Brain microvascular endothelial cell (primary cell): ENCODE measurements around the gene TUSC7.

Experiments used
- DNase-seq: peaks from one replicate; pipeline ENCODE4 v3.0.0-alpha.2; 2020
- H3K27ac ChIP-seq: fragments of 250-450 bp; sonication (Bioruptor Pico); 2 replicates; pipeline ENCODE4 v1.5.1; 2020; ENCODE audit warnings: mild to moderate bottlenecking, moderate library complexity
- H3K27me3 ChIP-seq: fragments of 250-450 bp; sonication (Bioruptor Pico); replicated peaks from 2 replicates; pipeline ENCODE4 v1.5.1; 2020; ENCODE audit warnings: mild to moderate bottlenecking
- H3K36me3 ChIP-seq: fragments of 250-450 bp; sonication (Bioruptor Pico); replicated peaks from 2 replicates; pipeline ENCODE4 v1.5.1; 2020; ENCODE audit warnings: mild to moderate bottlenecking
- H3K4me3 ChIP-seq: 2 replicates; pipeline ENCODE4 v1.5.1; 2011; ENCODE audit warnings: low read depth, mild to moderate bottlenecking, control low read depth, low read length, moderate library complexity
- in situ Hi-C: cut with HindIII; loops from 2 replicates; pipeline ENCODE4 v1.10.0; 2017; ENCODE audit warnings: low sequenced_read_pairs, low pct_ligation_motif_present
- TF ChIP-seq, protein P1 (sequence below): IDR thresholded peaks from 2 replicates; pipeline ENCODE4 v1.5.1; 2011; ENCODE audit warnings: low read depth, mild to moderate bottlenecking, moderate library complexity, low read length, control low read depth, inconsistent platforms; ENCODE audit errors: missing control alignments

TUSC7 gene

DNA sequence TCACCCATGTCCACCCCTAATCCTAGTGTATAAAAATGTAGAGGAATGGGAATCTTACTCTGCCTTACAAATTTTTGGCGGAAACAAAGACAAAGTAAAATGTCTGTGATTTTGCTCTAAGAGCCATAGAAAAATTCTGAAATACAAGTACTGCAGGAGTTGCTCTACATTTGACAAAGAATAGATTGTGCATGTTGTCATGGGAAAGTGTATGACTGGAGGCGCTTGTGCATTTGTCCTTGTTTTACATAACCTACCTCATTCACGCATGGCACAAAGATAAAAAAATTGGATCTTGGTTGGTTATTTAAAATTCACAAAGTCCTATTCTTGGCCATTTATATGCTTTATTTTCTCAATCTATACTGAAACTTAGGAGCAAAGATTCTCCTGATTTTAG is 2.0 kb upstream of the TUSC7 start:
- no peaks in the 10 kb centered on the region for H3K36me3 ChIP-seq
- in situ Hi-C loops, result no loop called here
- TF ChIP-seq, protein P1, sequence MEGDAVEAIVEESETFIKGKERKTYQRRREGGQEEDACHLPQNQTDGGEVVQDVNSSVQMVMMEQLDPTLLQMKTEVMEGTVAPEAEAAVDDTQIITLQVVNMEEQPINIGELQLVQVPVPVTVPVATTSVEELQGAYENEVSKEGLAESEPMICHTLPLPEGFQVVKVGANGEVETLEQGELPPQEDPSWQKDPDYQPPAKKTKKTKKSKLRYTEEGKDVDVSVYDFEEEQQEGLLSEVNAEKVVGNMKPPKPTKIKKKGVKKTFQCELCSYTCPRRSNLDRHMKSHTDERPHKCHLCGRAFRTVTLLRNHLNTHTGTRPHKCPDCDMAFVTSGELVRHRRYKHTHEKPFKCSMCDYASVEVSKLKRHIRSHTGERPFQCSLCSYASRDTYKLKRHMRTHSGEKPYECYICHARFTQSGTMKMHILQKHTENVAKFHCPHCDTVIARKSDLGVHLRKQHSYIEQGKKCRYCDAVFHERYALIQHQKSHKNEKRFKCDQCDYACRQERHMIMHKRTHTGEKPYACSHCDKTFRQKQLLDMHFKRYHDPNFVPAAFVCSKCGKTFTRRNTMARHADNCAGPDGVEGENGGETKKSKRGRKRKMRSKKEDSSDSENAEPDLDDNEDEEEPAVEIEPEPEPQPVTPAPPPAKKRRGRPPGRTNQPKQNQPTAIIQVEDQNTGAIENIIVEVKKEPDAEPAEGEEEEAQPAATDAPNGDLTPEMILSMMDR, result no peak
- no peaks in the 10 kb centered on the region for H3K27me3 ChIP-seq
- H3K4me3 ChIP-seq, result no peak overlapping the region
- DNase-seq, result no peak
- no peak overlapping the region for H3K27ac ChIP-seq

DNA sequence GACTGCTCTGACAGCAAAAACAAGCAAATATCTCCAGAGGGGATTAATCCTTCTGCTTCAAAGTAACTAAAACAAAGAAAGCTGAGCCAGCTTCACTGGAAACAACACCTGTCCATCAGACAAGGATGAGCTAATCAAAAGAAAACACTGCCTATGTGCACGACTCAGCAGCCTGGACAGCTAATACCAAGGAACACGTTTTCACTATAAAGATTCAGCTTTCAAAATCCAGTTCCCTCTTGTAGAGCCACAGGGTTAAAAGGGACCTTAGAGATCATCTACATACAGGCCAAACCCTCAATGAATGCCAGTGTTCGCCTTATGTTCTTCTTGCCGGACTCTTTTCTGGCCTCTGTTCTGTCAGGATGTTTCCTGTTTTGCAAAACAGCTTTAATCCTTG is 6.9 kb downstream of the TUSC7 start:
- Histone ChIP-seq H3K36me3 (no peaks in the 10 kb centered on the region), H3K4me3 (no peak overlapping the region), H3K27ac (no peak overlapping the region), H3K27me3 (no peaks in the 10 kb centered on the region)
- TF ChIP-seq, protein P1, result no peak
- DNase-seq, result no peak
- in situ Hi-C loops, result no loop called here

DNA sequence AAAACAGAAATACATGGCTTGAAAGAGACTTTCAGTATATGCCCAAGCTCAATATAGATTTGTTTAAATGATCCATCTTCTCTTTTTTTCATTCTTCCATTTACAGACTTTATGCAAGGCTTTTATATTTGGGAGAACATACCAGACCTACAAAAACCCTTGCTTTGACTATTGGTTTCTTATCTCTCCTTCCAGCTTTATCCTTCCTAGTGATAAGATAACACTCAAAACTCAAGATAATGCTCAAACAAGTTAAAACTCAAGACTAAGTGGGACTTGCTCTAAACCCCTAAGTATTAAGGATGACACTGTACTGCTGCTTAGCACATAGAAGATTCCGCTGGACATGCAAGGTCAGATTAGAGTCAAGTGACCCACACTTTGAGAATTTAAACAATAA is 8.0 kb downstream of the TUSC7 start:
- in situ Hi-C loops, result no loop called here
- H3K27me3 ChIP-seq, result no peaks in the 10 kb centered on the region
- H3K27ac ChIP-seq, result no peak overlapping the region
- H3K36me3 ChIP-seq, result no peaks in the 10 kb centered on the region
- TF ChIP-seq, protein P1, result no peak
- no peak overlapping the region for H3K4me3 ChIP-seq
- DNase-seq, result no peak

DNA sequence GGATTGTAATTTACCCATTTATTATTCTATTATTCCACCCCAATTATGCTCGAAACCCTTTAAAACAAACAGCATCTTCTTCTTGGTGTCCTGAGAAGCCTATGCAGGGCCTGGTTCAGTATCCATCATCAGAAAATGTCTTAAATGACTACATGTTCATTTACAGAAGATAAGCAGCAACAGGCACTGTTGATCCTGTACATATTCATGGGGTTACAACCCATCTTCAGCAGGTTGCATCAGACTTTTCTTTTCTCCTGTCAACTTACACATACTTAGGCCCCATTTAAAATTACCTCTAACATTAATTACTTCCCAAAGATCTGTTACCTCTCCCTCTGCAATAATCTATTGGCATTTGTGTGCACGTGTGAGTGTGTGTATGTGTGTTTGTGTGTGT is 18.9 kb downstream of the TUSC7 start:
- H3K27ac ChIP-seq, result no peak overlapping the region
- no peaks in the 10 kb centered on the region for H3K36me3 ChIP-seq
- no peak overlapping the region for H3K4me3 ChIP-seq
- H3K27me3 ChIP-seq, result no peaks in the 10 kb centered on the region
- no peak for DNase-seq
- in situ Hi-C loops, result no loop called here
- TF ChIP-seq, protein P1, result no peak

DNA sequence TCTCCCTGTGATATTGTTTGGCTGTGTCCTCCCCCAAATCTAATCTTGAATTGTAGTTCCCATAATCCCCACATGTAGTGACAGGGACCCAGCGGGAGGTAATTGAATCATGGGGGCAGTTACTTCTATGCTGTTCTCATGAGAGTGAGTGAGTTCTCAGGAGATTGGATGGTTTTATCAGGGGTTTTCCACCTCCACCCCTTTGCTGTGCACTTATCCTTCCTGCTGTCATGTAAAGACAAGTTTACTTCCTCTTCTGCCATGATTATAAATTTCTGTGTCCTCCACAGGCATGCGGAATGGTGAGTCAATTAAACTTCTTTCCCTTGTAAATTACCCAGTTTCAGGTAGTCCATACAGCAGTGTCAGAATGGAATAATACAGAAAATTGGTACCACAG is 24.7 kb downstream of the TUSC7 start:
- TF ChIP-seq, protein P1, result no peak
- DNase-seq, result no peak
- in situ Hi-C loops, result no loop called here
- no peak overlapping the region for H3K4me3 ChIP-seq
- no peak overlapping the region for H3K27ac ChIP-seq
- H3K27me3 ChIP-seq, result no peaks in the 10 kb centered on the region
- no peaks in the 10 kb centered on the region for H3K36me3 ChIP-seq

DNA sequence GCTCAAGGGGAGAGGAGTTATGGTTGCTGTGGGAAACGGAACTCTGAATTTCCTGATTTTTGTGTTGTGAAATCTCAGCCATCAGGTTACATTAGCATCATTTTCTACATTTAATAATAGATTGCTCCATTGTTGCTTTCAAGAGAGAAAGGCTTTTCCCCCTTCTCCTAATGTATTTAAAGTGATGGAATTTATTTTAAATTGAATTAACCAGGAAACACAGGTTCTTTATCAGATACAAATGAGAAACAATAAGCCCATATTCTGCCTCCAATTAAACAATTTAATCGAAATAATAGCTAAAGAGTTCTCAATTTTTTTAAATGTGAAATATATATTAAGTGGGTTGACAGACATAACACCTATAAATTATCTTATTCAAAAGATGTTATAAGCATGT is 30.1 kb downstream of the TUSC7 start:
- TF ChIP-seq, protein P1, result no peak
- H3K4me3 ChIP-seq, result no peak overlapping the region
- no peak for DNase-seq
- H3K27ac ChIP-seq, result no peak overlapping the region
- no peaks in the 10 kb centered on the region for H3K36me3 ChIP-seq
- in situ Hi-C loops, result no loop called here
- no peaks in the 10 kb centered on the region for H3K27me3 ChIP-seq
